Nucleus accumbens (tissue), 56 donors: ENCODE data around the gene ARHGAP4.

Experiments
- DNase-seq, 56 donors: peaks; one replicate each; lab custom pipeline; 2025; lab: John Stamatoyannopoulos, UW

ARHGAP4 gene

DNA sequence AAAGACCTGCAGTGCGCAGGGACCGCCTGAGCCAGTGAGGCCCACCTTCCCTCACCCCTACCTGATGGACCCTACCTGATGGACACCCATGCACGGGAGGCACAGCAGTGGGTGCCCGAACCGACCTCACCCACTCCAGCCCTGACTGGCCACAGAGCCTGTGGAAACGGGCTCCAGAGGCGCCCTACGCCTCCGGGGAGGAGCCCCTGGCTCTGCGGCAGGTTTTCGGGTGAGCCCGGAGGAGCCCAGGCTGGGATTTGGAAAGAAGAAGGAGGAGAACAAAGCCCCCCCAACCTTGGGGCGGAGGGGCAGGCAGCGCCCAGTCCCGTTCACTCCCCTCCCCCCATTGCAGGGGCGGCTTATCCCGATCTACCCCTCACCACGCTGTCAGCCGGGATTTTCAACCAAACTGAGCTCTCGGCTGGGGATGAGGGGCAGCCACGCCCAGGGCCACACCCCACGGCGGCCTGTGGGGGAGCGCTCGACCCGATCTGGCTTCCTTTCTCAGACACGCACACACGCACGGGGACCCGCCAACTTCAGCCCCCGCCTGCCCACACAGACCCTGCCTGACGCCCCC, 40.8 kb downstream of the ARHGAP4 start:
- no peak for DNase-seq

DNA sequence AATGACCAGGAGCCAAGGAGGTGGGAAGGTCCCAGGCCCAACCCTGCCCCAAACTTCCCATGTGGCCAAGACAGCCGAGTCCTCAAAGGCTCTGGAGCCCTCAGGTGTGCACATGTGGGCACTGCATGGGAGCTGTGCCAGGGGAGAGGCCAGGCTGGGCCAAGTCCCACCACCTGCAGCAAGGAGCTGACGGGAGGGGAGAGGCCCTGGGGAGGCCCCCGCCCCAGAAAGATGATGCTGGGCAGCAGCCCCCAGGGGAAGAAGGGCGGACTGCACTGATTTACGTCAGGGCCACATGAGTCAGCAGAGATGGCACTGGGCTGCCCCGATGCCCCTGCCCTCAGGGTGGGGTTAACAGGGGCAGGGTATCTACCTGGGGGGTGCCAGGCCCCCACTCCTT, 41.5 kb downstream of the ARHGAP4 start:
- no peak for DNase-seq

DNA sequence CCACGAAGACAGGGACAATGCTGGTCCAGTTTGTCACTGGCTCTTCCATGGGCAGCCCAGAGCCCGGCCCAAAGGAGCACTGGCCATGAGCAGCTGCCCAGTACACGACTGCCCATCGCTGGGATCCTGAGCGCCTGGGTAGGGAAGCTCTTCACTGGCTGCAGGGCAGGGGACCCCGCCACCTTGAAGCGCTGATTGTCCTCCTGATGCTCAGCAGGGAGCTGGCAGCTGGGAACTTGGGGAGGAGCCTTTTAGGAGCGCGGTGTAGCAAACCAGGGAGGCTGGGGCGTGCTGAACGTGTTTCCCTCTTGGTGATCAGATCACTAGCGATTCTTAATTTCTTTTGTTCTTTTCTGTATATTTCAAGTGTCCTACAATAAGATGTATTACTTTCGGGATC, 41.9 kb downstream of the ARHGAP4 start:
- no peak for DNase-seq

DNA sequence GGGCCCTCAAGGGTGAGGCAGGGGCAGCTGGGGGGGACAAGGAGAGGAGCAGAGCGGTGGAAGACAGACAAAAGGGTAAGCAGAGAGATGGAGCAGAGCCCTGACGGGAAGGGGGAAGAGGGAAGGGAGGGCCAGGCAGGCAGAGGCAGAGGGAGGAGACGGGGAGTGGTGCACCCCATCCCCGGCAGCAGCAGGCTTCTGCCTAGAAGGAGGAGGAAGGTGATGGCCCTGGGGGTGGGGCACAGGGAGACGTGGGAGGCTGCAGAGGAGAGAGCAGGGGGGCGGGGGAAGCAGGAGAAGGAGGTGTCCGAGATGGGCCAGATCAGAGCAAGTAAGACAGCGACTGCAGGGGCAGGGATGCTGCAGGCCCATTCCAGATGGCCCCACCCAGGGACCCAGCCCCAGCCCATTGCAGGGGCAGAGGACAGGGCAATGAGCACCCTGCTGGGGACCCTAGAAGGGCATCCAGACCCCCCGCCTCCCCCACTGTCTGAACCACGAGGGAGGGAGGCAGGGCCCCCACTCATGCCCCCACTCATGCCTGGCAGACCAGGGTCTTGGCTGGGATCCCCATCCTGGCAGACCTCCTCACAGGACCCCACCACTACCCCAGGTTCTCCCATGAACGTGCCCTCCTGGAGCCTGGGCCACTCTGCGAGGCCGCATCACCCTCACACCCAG, 42.8 kb downstream of the ARHGAP4 start:
- DNase-seq = peak in 4 of 56 donors; percentile 24 to 30 (median 27)

DNA sequence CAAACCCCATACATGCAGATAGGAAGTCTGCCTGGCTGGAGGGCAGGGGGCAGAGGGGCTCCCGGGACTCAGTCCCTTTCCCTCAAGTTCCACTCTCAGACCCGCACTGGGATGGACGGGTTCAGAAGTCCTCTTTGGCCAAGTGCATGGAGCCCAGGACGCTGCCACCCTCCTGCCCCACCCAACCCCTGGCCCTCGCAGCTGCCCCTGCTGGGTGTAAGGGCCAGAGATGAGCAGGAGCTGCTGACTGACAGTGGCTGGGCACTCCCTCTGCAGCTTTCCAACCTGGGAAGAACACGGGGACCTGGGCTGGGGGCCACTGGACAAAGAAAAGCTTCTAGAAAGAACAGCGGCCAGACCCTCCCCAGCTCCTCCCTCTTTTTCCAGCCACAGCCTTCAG, 43.5 kb downstream of the ARHGAP4 start:
- DNase-seq = no peak

DNA sequence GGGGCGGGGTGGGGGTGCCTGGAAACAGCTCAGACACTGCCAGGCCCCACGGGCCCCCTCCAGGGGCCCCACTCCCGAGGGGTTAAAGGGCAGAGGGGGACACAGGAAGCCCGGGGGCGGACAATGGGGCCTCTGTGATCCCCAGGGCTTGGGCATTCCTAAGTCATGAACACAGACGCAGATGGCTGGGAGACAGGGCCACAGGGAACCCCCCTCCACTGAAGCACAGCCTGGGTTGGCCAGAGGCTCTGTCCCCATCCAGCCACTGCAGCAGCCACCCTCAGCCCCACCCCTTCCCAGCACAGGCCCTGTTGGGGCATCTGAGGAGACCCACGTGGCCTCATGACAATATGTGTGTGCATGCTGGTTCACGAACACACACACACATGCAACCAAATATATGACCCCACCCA, 44.0 kb downstream of the ARHGAP4 start:
- DNase-seq = peak in 14 of 56 donors; percentile 2 to 68 (median 26)

DNA sequence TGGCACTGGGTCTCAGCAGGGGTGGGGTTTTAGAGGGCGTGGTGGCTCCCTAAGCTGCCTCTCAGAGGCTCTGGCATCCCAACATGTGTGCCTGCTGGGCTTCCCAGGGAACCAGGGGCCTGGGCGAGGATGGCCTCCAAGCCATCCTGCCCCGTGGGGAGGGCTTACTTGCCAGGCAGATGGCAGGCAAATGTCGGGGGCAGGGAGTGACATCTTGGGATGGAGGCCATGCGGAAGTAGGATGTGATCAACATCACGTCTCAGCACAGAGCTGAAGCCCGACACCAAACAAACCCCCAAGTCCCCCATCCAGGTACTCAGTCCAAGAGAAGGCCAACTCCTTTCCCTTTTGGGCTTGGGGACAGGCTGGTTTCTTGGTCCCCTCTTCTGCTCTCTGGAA, 44.8 kb downstream of the ARHGAP4 start:
- DNase-seq = no peak

DNA sequence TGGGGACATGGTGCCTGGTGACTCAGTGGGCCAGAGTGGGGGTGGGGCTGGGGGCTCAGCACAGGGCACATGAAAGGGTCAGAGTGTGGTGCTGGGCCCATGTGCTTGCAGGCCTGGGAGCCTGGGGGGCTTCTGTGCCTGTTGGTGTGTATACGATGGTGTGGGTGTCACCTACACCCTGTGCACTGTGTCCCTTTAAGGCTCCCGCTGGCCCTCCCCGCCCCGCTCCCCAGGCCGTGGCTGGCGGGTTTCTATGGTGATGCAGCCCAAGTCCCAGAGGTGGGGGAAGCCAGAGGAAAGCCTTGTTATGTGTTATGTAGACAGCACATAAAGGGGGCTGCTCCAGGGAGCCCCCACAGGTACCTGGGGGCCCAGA, 45.6 kb downstream of the ARHGAP4 start:
- no peak for DNase-seq

DNA sequence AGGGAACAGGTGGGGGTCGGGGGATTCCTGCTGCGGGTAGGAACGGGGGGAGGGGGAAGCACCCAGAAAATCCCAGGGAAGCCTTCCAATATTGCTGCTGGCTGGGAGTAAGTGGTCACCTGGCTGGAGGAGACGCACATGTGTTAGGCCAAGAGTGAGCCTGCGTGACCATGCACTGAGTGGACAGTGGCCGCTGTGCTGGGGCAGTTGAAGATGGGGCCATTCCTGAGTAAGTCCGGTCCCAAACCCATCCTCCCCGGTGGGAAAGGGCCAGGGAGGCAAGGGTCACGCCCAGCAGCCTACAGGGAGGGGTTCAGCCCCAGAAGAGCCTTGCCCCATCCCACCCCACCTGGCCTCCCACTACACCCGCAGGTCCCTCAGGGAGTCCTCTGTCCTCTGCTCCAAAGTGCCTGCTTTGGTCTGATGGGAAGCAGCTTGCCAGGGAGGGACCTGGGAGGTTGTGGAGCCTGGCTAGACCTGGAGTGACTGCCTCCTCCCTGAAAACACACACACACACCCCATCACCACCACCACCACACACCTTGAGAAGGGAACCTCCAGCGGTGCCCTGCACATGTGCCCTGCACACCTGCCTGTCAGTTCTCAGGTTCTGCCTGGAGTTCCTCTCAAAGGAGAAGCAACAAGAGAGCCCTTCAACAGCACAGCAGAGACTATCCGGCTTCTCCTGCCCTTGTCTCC, 46.2 kb downstream of the ARHGAP4 start:
- DNase-seq = no peak

DNA sequence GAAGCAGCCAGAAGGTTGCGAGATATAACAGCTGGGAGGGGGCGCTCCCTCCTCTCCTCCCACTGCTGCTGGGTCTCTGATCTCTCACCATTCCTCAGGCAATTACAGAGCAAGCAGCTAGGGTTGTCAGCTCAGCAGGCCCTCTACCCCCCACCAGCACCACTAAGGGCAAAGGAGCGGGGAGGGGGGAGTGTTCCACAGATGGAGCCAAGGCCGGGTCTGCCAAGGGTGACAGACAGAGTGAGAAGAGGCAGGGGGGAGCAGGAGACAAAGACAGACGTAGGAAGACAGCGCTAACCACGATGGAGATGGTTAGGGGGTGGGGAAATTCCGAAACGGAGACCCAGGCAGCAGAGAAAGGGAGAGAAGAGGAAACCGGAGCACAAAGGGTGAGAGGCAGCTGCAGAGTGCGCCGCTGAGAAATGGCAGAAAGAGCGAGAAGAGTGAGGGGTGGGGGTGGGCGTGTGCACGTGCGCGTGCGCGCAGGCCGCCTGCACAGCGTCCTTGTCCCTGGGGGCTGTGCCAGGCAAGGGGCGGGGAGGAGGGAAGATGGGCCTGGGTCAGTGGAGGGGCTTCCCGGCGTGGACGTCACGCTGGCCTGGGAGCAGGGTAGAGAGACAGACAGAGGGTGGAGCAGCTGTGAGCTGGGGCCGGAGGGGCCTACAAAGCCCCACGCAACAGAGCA, 47.0 kb downstream of the ARHGAP4 start:
- DNase-seq = peak in 1 of 56 donors; percentile 5

DNA sequence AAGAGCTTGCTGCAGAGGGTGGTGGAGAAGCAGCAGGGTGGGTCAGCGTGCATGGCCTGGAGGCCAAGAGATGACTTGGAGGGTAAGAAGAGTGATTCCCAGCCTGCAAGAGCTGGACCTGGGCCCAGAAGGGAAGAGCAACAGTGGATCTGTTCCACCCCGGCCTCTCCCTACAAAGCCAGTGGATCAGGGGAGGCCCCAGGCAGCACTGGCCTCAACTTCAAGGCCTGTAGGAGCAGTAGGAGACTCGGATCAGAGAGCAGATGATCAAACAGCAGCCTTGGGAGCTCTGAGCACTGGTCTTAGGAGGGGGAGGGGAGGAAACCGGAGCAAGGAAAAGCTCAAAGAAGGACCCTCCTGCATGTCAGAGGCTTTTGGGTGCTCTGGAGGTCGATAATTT, 47.7 kb downstream of the ARHGAP4 start:
- DNase-seq = no peak

DNA sequence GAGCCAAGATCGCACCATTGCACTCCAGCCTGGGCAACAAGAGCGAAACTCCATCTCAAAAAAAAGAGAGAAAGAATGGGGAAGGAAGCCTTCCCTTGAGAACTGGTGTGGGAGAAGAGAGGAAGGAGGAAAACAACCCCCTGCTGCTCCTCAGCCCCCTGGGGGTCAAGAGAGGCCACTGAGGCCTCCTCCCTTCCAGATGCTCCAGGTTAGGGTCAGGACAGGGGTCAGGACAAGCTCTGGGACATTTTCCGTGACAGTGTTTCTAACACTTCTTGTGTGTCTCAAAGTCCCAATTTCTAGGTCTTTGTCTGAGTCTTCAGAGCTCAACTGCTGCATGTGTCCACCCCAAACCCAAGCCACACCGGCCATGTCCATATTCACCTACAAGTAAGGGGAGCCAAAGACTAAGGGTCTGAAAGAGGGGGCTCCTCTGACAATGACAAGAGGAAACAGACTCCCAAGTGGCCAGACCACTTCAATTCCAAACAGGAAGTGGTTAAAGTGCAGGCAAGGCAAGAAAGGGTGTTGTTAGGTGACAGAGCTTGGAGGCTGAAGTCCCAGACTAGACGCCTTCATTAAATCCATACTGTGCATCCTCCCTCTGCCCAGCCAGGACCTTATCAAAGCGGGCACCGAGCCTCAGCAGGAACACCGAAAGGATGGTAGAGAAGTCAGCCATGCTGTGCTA, 48.3 kb downstream of the ARHGAP4 start:
- no peak for DNase-seq

DNA sequence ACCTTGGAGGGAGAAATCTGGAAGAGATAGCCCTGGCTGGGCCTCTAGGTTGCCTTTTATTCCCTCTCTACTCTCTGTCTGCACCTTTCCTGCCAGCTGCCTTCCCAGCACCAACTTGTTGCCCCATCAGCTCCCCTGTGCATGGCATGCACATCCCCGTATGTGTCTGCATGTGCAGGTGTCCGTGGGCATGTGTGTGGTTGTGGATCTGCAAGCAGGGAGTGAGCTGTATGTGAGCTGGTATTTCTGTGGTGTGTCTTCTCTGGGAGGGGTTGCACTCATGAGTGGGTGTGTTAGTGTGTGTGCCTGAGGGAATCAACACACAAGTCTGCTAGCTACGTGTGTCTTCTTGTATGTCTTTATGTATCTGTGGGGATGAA, 50.0 kb downstream of the ARHGAP4 start:
- DNase-seq = peak in 2 of 56 donors; percentile 4 to 26

DNA sequence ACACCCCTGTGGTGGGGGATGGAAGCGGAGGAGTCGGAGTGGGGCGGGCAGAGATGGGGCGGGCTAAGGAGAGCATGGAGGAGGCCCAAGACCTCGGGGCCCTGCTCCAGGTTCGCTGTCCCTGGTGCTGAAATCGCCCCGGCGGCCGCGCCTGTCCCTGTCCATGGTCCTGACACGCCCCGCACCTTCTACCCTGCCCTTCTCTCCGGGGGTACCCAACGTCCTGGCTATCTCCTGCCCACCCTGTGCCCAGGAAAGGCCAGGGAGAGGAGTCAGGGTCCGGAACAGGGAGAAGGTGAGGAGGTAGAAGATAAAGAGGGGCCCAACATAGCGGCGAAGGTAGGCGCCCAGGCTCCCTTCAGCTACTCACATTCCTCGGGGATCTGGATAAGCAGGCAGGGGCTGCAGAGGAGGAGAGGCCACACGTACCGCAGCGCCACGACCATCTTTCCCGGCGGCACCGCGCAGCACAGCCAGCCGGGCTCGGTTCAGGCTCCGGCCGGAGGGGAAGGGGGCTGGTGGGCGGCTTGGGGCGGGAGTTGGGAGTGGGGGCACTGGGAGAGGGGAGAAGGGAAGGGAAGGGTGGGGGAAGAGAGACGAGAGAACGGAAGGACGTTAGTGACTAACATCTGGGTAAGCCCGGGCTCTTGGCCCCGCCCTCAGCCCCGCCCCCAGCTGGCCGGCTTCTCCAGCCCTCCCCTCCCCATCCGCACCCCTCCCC, 50.5 kb downstream of the ARHGAP4 start:
- DNase-seq = peak in 38 of 56 donors; percentile 4 to 70 (median 28)

DNA sequence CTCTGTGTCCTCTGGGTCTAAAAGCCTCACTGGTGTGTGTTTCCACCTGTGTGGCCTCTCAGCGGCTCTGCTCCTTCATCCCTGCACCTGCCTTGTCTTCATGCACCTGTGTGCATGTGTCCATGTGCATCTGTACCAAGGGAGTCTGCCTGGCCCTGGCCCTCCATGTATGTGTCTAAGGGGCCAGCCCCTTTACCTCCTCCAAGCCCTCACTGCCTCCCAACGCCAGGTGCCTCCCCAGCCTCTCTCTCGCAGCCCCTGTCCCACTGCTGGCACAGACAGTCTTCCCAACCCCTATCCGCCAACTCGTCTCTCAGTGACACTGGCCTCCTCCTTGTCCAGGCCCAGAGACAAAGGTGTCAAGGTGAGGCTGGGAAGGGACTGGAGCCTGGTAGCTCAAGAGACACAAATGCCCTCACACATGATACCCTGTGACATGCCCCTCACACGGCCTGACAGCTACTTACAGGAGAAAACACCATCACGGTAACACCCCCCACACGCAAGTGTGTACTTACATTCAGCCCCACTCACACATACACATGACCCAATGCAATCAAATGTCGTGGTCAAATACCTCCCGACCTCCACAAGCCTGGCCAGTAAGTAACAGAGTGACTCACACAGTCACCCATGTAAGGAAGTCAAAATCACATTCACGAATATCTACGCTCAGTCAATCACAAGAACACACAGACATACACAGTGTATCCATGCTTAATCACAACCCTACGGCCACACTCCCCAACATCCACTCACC, 51.5 kb downstream of the ARHGAP4 start:
- no peak for DNase-seq

DNA sequence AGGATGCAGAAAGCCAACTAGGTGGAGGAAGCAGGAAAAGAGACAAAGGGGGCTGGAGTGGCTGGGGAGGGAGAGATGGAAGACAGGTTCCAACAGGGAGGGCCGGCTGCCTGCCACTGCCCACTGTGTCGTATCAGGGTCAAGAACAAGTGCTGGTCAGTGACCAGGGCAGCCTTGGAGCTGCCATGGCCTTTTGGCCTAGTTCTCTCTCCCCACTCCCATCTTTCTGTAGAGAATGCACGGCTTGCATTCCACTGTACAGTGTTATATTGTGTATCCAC, 52.0 kb downstream of the ARHGAP4 start:
- DNase-seq = no peak

DNA sequence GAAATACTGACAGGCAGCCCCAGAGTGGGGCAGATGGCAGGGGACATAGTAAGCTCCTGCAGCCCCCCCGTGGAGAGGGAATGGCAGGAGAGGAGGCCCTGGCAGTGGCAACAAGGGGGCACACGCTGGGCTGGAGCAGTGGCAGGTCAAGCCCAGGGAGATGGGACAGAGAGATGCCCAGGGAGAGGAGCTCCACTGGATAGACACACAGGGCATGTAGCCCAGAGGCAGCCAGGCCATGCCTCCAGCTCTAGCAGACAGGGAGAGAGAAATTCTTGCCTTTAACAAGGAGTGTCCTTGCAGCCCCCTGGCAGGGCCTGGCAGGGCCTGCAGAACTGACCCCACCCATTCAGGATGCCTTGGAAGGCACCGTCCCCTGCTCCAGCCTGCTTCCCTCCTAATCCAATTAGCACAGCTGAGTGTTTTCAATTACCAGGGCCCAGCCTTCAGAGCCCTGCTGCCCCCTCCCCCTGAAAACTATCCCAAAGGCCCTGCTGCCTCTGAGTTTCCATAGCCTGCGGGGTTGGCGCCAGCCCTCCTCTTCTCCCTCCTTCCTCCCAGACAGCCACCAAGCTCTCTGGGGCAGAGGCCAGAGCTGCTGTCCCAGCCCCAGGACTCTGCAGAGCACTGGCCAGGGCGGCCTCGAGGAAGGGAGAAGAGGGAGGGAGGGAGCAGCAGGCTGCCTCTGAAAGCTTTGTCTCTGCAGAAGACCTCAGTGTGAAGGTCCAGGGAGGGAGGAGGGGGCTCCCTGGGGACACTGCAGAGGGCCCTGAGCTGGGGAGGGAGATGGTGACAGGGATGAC, 52.6 kb downstream of the ARHGAP4 start:
- no peak for DNase-seq

DNA sequence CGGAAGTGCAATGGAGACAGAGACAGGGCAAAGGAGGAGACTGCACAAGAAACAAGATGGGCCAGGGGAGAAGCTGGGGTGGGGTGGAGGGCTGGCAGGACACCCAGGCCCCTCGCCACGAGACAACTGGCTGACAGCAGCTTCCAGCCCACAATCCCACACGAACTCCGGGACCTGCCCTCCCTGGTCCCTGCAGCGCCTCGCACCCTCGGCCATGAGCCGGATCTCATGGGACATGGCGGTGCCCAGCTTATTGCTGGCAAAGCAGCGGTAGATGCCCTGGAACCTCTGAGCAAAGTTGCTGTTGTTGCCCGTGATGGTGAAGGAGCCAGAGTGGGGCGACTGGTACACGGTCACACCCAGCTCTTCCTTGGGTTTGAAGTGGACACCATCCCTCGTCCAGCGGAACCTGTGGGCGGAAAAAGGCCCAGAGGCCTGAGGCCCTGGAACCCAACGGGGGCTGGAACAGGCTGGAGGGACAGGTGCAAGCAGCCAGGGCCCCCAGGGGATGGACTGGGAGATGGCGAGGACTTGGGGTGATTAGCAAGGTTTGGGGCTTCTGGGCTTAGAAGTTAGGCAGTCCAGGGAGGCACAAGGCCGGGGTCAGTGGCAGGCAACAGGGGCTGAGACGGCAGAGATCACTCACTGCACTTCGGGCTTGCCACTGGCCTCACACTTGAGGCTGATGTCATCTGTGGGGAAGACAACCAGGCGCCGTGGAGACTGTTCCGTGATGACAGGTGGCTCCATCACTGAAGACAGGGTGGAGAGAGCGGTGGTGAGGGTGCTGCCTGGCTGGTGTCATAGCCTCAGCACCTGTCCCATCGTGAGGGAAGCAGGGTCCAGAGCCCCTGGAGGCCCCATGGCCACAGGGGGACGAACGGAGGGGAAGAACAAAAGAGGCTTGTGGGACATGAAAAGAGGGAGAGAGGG, 53.9 kb downstream of the ARHGAP4 start:
- no peak for DNase-seq
